Activated CD8-positive, alpha-beta T cell treated with anti-CD3 and anti-CD28 coated beads for 36 hours (primary cell): ENCODE data around the gene SLC4A3. TPM values are rescaled to one million over a fixed set of nuclear protein-coding genes. Genes with fewer than 3 reads are reported as not detected.
"Not testable (repeated sequence)": the region's sequence is repeated elsewhere in the genome, so short reads cannot be mapped to it uniquely, and the experiment has no call there.

ENCODE experiments used
- ATAC-seq: fragments of 200-7000 bp; cut with Tn5 transposase; one replicate; pipeline ENCODE4 v1.10.0; 2021; ENCODE audit warnings: mild to moderate bottlenecking, moderate library complexity
- CTCF ChIA-PET: fragments of 350-600 bp; sonication (Branson Sonifier 250); formaldehyde crosslinking; loops from one replicate; lab custom pipeline; 2021; ENCODE audit warnings: antibody characterized with exemption; lab: Charles Lee
- POLR2A ChIA-PET: fragments of 350-600 bp; sonication (Branson Sonifier 250); formaldehyde crosslinking; loops from one replicate; lab custom pipeline; 2021; ENCODE audit warnings: antibody characterized with exemption; lab: Charles Lee
- DNase-seq: peaks from one replicate; pipeline ENCODE4 v3.0.0-alpha.2; 2020
- H3K27ac Mint-ChIP-seq: one replicate; pipeline ENCODE4 v1.8.0; 2021; ENCODE audit warnings: mild to moderate bottlenecking, mixed read lengths
- H3K27me3 Mint-ChIP-seq: one replicate; pipeline ENCODE4 v1.8.0; 2021; ENCODE audit warnings: mixed read lengths
- H3K36me3 Mint-ChIP-seq: one replicate; pipeline ENCODE4 v1.8.0; 2021; ENCODE audit warnings: low read depth, mixed read lengths
- H3K4me1 Mint-ChIP-seq: one replicate; pipeline ENCODE4 v1.8.0; 2021; ENCODE audit warnings: low read depth, mixed read lengths
- H3K4me3 Mint-ChIP-seq: one replicate; pipeline ENCODE4 v1.8.0; 2021; ENCODE audit warnings: mild to moderate bottlenecking, moderate library complexity, mixed read lengths
- H3K9me3 Mint-ChIP-seq: one replicate; pipeline ENCODE4 v1.8.0; 2021; ENCODE audit warnings: mixed read lengths
- intact Hi-C: fragments of 100-400 bp; cut with micrococcal nuclease; formaldehyde crosslinking; loops from one replicate; pipeline ENCODE4 v1.10.0; 2022
- total RNA-seq, 2 experiments: library from RNA; stranded (reverse); gene quantifications; one replicate each; pipeline ENCODE4 v1.2.3, GENCODE V29; 2021
- TF ChIP-seq, protein P1 (sequence below): fragments of 200-600 bp; IDR thresholded peaks from one replicate; pipeline ENCODE4 v1.8.0; 2022; ENCODE audit warnings: antibody characterized with exemption, mild to moderate bottlenecking

SLC4A3 gene
- total RNA-seq, 2 experiments from 2014 or later, result not detected

DNA sequence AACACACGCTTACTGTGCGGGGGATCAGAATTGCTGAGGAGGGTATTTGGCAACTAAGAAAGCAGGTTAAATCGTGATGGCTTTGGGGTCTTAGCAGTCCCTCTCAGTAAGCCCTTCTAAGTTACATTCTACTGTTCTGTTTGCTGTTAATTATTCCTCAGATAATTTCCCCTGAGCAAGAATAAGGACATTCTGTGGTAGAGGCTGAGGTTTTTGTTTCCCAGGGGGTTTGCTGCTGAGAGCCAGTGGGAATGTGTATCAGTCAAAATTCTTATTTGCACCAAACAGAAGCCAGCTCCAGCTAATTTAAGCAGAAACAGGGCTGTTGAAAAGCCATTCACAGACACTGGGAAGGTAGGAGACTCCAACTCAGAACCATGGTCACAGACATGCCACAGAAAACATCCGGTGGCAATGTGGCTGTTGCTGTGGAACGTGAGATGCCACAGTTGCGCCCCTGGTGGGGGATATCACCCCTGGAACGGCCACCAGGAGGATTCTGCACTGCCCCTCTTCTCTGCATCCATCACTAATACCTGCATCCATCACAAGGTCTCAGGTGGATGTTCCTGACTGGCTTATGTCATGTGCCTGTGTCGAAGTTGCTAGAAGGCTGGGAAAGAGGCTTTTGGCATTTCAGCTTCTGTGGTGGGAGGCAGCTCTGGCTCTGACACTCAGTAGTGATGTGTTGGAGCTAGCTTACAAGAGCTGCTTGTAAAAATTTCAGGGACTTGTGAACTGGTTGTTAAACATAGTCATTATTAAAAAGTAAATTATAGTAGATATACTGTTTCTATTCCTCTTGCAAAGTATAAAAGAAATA, 23.2 kb downstream of the SLC4A3 start:
- Mint-ChIP-seq H3K9me3 (no peaks in the 10 kb centered on the region), H3K27ac (no peak overlapping the region), H3K36me3 (peaks cover 1% of the 10 kb centered on the region), H3K4me3 (no peak overlapping the region), H3K4me1 (no peaks in the 10 kb centered on the region), H3K27me3 (peaks cover 39% of the 10 kb centered on the region)
- ChIA-PET POLR2A (no interaction called here), CTCF (interaction anchor here (1.0 kb wide), 1 partner anchor 8 kb away, joined by 4 read pairs; no protein-coding TSS in a partner anchor)
- TF ChIP-seq, protein P1, sequence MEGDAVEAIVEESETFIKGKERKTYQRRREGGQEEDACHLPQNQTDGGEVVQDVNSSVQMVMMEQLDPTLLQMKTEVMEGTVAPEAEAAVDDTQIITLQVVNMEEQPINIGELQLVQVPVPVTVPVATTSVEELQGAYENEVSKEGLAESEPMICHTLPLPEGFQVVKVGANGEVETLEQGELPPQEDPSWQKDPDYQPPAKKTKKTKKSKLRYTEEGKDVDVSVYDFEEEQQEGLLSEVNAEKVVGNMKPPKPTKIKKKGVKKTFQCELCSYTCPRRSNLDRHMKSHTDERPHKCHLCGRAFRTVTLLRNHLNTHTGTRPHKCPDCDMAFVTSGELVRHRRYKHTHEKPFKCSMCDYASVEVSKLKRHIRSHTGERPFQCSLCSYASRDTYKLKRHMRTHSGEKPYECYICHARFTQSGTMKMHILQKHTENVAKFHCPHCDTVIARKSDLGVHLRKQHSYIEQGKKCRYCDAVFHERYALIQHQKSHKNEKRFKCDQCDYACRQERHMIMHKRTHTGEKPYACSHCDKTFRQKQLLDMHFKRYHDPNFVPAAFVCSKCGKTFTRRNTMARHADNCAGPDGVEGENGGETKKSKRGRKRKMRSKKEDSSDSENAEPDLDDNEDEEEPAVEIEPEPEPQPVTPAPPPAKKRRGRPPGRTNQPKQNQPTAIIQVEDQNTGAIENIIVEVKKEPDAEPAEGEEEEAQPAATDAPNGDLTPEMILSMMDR, result no peak
- intact Hi-C loops, result no loop called here
- DNase-seq (no peak), ATAC-seq (no peak)

DNA sequence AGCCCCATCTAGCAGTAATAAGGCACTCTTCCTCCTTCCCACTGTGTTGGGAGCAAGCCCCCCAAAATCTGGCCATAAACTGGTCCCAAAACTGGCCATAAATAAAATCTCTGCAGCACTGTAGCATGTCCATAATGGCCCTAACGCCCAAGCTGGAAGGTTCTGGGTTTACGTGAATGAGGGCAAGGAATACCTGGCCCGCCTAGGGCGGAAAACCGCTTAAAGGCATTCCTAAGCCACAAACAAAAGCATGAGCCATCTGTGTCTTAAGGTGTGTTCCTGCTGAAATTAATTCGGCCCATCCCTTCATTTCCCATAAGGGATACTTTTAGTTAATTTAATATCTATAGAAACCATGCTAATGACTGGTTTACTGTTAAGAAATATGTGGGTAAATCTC, 24.2 kb downstream of the SLC4A3 start:
- ATAC-seq, H3K4me3 Mint-ChIP-seq, H3K9me3 Mint-ChIP-seq, DNase-seq, H3K4me1 Mint-ChIP-seq, intact Hi-C loops, H3K27ac Mint-ChIP-seq, POLR2A ChIA-PET, H3K36me3 Mint-ChIP-seq: not testable (repeated sequence)
- peaks cover 43% of the 10 kb centered on the region for H3K27me3 Mint-ChIP-seq
- CTCF ChIA-PET, result interaction anchor here (1.0 to 1.3 kb wide), 3 partner anchors 9 to 249 kb away, joined by 3 to 4 read pairs (median 3); no protein-coding TSS in a partner anchor

DNA sequence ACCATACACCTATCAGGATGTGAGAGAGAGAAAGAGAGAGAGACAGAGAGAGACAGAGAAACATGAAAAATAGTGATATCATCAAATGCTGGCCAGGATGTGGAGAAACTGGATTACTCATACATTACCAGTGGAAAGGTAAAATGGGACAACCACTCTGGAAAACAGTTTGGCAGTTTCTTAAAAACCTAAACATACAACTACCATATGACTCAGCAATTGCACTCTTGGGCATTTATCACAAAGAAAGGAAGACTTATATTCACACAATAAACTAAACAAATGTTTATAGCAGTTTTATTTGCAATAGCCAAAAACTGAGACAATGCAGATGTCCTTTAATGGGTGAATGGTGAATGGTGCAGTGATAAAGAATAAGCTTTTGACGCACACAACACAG, 29.1 kb downstream of the SLC4A3 start:
- TF ChIP-seq, protein P1, result no peak
- peaks cover 2% of the 10 kb centered on the region for H3K9me3 Mint-ChIP-seq
- peaks cover 1% of the 10 kb centered on the region for H3K36me3 Mint-ChIP-seq
- H3K27ac Mint-ChIP-seq, result no peak overlapping the region
- intact Hi-C loops, result no loop called here
- ATAC-seq (no peak), DNase-seq (no peak)
- no peak overlapping the region for H3K4me3 Mint-ChIP-seq
- CTCF ChIA-PET, result no interaction called here
- no peaks in the 10 kb centered on the region for H3K4me1 Mint-ChIP-seq
- POLR2A ChIA-PET, result no interaction called here
- peaks cover 33% of the 10 kb centered on the region for H3K27me3 Mint-ChIP-seq

DNA sequence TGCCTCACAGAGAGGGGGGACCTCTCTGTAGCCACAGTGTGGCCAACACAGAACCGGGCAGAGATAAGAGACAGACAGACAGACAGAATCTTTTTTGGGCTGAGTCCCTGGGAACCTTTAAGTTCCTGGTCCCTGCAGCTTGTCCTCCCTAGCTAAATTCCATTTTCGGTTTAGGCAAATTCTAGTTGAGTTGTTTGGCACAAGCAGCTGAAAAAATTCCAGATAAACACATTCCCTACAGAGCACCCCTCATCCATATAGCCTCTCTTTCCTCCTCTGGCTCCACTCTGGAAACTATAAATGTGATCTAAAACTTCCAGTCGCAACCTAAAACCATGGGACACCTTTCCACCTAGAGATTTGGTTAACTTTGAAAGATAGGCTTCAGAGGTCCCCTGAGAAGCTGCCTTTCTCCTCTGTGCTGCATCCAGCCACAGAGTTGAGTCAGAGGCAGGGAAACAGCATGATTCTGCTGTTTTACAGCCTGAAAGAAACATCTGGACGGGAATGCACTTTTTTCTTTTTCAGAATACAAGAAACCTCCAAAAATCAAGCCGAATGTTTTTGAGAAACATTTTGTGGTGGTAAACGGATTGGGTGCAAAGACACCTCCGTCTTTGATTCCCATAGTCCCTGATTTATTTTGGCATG, 30.9 kb downstream of the SLC4A3 start:
- ATAC-seq, result no peak
- no peak overlapping the region for H3K4me3 Mint-ChIP-seq
- TF ChIP-seq, protein P1, result no peak
- peaks cover 2% of the 10 kb centered on the region for H3K9me3 Mint-ChIP-seq
- no peaks in the 10 kb centered on the region for H3K4me1 Mint-ChIP-seq
- CTCF ChIA-PET, result interaction anchor here (1.6 kb wide), 1 partner anchor 117 kb away, joined by 6 read pairs; no protein-coding TSS in a partner anchor
- DNase-seq, result no peak
- no peak overlapping the region for H3K27ac Mint-ChIP-seq
- intact Hi-C loops, result no loop called here
- no peaks in the 10 kb centered on the region for H3K36me3 Mint-ChIP-seq
- H3K27me3 Mint-ChIP-seq, result peaks cover 28% of the 10 kb centered on the region
- POLR2A ChIA-PET, result no interaction called here

DNA sequence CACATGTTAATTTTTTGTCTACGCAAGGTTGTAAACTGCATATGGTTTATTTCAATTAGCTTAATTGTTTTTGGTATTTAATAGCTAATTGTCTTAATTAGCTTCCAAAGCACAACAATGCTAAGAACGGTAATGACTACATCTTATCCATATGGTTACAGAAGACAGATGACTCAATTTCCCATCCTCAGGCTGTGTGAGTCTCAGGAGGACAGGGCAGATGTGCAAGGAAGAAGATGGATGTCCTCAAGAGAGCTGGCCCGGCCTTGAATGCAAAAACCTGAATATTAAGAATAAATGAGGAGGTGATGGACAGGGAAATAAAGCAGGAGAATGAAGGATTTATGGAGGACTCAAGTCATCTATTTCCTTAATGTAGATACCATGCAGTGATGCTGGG, 31.4 kb downstream of the SLC4A3 start:
- ChIA-PET CTCF (interaction anchor here (1.1 to 1.6 kb wide), 2 partner anchors 11 to 118 kb away, joined by 3 to 6 read pairs; no protein-coding TSS in a partner anchor), POLR2A (no interaction called here)
- no peak overlapping the region for H3K27ac Mint-ChIP-seq
- H3K4me1 Mint-ChIP-seq, result no peaks in the 10 kb centered on the region
- H3K27me3 Mint-ChIP-seq, result peaks cover 26% of the 10 kb centered on the region
- intact Hi-C loops, result no loop called here
- peaks cover 2% of the 10 kb centered on the region for H3K9me3 Mint-ChIP-seq
- H3K36me3 Mint-ChIP-seq, result no peaks in the 10 kb centered on the region
- ATAC-seq, result no peak
- DNase-seq, result no peak
- H3K4me3 Mint-ChIP-seq, result no peak overlapping the region
- TF ChIP-seq, protein P1, result no peak
